ENCODE measurements around the gene CD81. TPM values are rescaled to one million over a fixed set of nuclear protein-coding genes. Genes with fewer than 3 reads are reported as not detected.

Gene CD81
- total and polyA plus RNA-seq, 10 of the 15 experiments (the other 5 are each of a cell fraction or from before 2014, with no cell fraction given): 2.0 to 145 (median 57.2) TPM

DNA sequence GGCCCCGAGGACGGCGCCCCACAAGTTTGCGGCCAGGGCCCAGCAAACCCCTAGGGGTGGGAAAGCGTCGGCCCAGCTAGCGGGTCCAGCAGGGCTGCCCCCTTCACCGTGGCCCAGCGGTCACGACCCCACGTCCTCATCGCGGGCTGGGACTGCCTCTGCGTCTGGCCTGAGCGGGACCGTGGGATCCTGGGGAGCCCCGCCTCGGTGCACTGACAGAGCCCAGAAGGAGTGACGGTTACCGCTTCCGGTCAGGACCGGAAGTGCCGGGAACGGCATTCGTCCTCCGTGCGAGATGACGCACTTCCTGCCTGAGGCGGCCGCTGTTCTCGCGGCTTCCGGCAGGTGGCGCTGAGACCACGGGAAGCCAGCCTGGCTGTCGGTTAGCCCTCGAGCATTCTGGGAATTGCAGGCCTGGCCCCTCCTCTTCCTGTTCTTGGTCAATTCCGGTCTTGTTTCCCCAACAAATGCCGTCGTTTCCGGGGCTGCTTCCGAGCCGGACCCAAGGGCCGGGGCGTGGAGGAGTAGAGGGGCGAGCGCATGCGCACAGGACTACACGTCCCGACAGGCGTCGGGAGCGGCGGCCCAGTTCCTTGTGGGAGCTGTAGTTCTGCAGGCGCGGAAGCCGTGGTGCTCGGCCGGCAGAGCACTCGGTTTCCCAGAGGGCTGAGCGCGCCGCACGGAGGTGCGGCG lies 23.1 kb downstream of the CD81 start, which contains the start of gene TSSC4 (continued):
- no peak; the same call in none of the 2 replicates for TF ChIP-seq ZNF687 (IDR thresholded peaks at IDR 0.05)
- no peak for TF ChIP-seq SUZ12 (IDR thresholded peaks at IDR 0.05; ENCODE audit: unreplicated experiment)
- peak; percentile 31; the same call in 1 of the 2 replicates for TF ChIP-seq SMC3 (IDR thresholded peaks at IDR 0.05; ENCODE audit: borderline replicate concordance, low read length)
- TF ChIP-seq MXI1 (IDR thresholded peaks at IDR 0.05; ENCODE audit: low read depth, low read length): peak; percentile 70; the same call in 1 of the 2 replicates
- no peak for TF ChIP-seq EZH2 (IDR thresholded peaks at IDR 0.05; ENCODE audit: borderline replicate concordance, control insufficient read depth, low read depth, low read length)
- no peak for TF ChIP-seq NFIC (IDR thresholded peaks at IDR 0.05; ENCODE audit: low read depth, low read length)
- TF ChIP-seq FOS (IDR thresholded peaks at IDR 0.05; ENCODE audit: borderline replicate concordance, extremely low read depth, insufficient read length): no peak
- TF ChIP-seq USF1 (IDR thresholded peaks at IDR 0.05; ENCODE audit: borderline replicate concordance, extremely low read length, insufficient read depth, low read depth, low read length): no peak
- TF ChIP-seq TARDBP (IDR thresholded peaks at IDR 0.05; ENCODE audit: borderline replicate concordance): peak; percentile 94; the same call in 1 of the 2 replicates
- peak; percentile 80; the same call in 1 of the 2 replicates for TF ChIP-seq SIN3A (IDR thresholded peaks at IDR 0.05; ENCODE audit: low read depth, low read length)
- TF ChIP-seq ZNF207 (IDR thresholded peaks at IDR 0.05; ENCODE audit: borderline replicate concordance): peak; percentile 93; the same call in 1 of the 2 replicates
- TF ChIP-seq EED (IDR thresholded peaks at IDR 0.05; ENCODE audit: low read depth): peak; percentile 32; the same call in 1 of the 2 replicates
- no peak for TF ChIP-seq PAX8 (IDR thresholded peaks at IDR 0.05)
- TF ChIP-seq RUNX3 (IDR thresholded peaks at IDR 0.05; ENCODE audit: low read length): peak; percentile 82
- TF ChIP-seq E4F1 (IDR thresholded peaks at IDR 0.05; ENCODE audit: borderline replicate concordance, partially characterized antibody): peak; percentile 88
- TF ChIP-seq HSF1 (IDR thresholded peaks at IDR 0.05; ENCODE audit: low read depth, low read length): no peak
- TF ChIP-seq PKNOX1 (IDR thresholded peaks at IDR 0.05): peak; percentile 93

Measured in GM12878 (cell line).